ENCODE measurements around the gene CHRFAM7A.
"Not testable (repeated sequence)": the region's sequence is repeated elsewhere in the genome, so short reads cannot be mapped to it uniquely, and the experiment has no call there.

CHRFAM7A gene

GRCh38 chr15:30315704-30316103, 77.6 kb downstream of the CHRFAM7A start:
- DNase-seq: not testable (repeated sequence)

DNA sequence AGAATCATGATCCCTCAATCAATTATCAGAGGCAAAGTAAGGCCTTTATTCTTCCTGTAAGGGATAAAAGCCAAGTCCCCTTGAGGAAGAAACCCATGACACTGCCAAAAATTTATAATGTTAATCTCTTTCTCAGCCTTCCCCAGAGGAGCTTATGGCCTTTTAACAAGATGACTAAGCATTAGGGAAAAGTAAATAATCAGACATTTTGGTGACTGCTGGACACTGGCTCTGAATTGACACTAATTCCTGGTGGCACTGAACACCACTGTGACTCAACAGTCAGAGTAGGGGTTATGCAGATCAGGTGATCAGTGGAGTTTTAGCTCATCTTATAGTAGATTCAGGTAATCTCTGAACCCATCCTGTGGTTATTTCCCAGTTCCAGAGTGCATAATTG, 82.8 kb downstream of the CHRFAM7A start:
- DNase-seq: not testable (repeated sequence)

Measured in stimulated activated naive CD4-positive, alpha-beta T cell treated with Interleukin-2 at 50 U/mL for 16 hours (primary cell).